Lower leg skin (tissue), 4 donors: ENCODE data around the gene AGPAT2. TPM values are rescaled to one million over a fixed set of nuclear protein-coding genes. Genes with fewer than 3 reads are reported as not detected.

Source experiments
- DNase-seq, 2 donors: peaks; one replicate each; pipeline ENCODE4 v3.0.0-alpha.2; 2019; ENCODE audit warnings: low spot score in 2 of 2
- H3K4me3 ChIP-seq: fragments of 200-600 bp; sonication (generic); 2 replicates; pipeline ENCODE4 v1.5.1; 2017; ENCODE audit warnings: mild to moderate bottlenecking, low read depth; ENCODE audit not compliant: poor library complexity, severe bottlenecking
- CTCF ChIP-seq, 3 donors: fragments of 450-650 bp; IDR thresholded peaks; one replicate each; pipeline ENCODE4 v1.5.1; 2016; ENCODE audit warnings: antibody characterized with exemption in 3 of 3, mild to moderate bottlenecking in 3 of 3, moderate library complexity in 2 of 3
- POLR2A ChIP-seq, 2 donors: fragments of 450-650 bp; IDR thresholded peaks; one replicate each; pipeline ENCODE4 v1.6.1; 2016 to 2017; ENCODE audit warnings: antibody characterized with exemption in 2 of 2, mild to moderate bottlenecking in 1 of 2, moderate library complexity in 1 of 2
- WGBS, 2 donors: methylation state at CpG; one replicate each; pipeline ENCODE4 v1.1.5; 2018; 5-methylcytosine and 5-hydroxymethylcytosine counted together
- intact Hi-C: fragments of 100-400 bp; cut with DNase I; formaldehyde crosslinking; loops from one replicate; pipeline ENCODE4 v1.15.0; 2023; ENCODE audit warnings: low total_unique reads
- total RNA-seq, 4 donors: library from RNA; depleted of rRNA; stranded (reverse); fragments of >200 nt; gene quantifications; one replicate each; pipeline ENCODE4 v1.1.0, GENCODE V29; 2016

AGPAT2 gene
- total RNA-seq, 4 donors from 2014 or later, result 52.4 to 77.7 (median 63.5) TPM

GRCh38 chr9:136726118-136726517 lies 38.9 kb upstream of the AGPAT2 start:
- no peak overlapping the region for H3K4me3 ChIP-seq
- no peak for DNase-seq
- 34 to 58% methylated on average over 12 to 16 of the region's 16 CpGs for WGBS, 2 donors
- TF ChIP-seq POLR2A (IDR thresholded peaks at IDR 0.05), result no peak
- TF ChIP-seq CTCF (IDR thresholded peaks at IDR 0.05), result no peak
- intact Hi-C loops, result no loop called here

GRCh38 chr9:136725612-136726011 lies 38.4 kb upstream of the AGPAT2 start:
- no peak overlapping the region for H3K4me3 ChIP-seq
- 46 to 76% methylated on average over 7 to 10 of the region's 10 CpGs for WGBS, 2 donors
- intact Hi-C loops, result no loop called here
- TF ChIP-seq CTCF (IDR thresholded peaks at IDR 0.05) (no peak), POLR2A (IDR thresholded peaks at IDR 0.05) (no peak)
- DNase-seq, result no peak

GRCh38 chr9:136724772-136725171 lies 37.5 kb upstream of the AGPAT2 start:
- DNase-seq, result no peak
- TF ChIP-seq CTCF (IDR thresholded peaks at IDR 0.05), result no peak
- TF ChIP-seq POLR2A (IDR thresholded peaks at IDR 0.05), result no peak
- intact Hi-C loops, result no loop called here
- WGBS, 2 donors, result 74 to 78% methylated on average over 7 of the region's 7 CpGs
- H3K4me3 ChIP-seq, result no peak overlapping the region

GRCh38 chr9:136723989-136724388 lies 36.7 kb upstream of the AGPAT2 start:
- TF ChIP-seq POLR2A (IDR thresholded peaks at IDR 0.05) (no peak), CTCF (IDR thresholded peaks at IDR 0.05) (no peak)
- 98% methylated on average over 6 to 8 of the region's 8 CpGs for WGBS, 2 donors

GRCh38 chr9:136723362-136723976 lies 36.2 kb upstream of the AGPAT2 start:
- 93 to 94% methylated on average over 23 of the region's 32 CpGs for WGBS, 2 donors
- DNase-seq, result no peak
- intact Hi-C loops, result no loop called here
- H3K4me3 ChIP-seq, result no peak overlapping the region
- TF ChIP-seq CTCF (IDR thresholded peaks at IDR 0.05) (no peak), POLR2A (IDR thresholded peaks at IDR 0.05) (no peak)

More at GRCh38 chr9:136723989-136724388, 36.7 kb upstream of the AGPAT2 start:
- DNase-seq, result no peak
- no peak overlapping the region for H3K4me3 ChIP-seq
- intact Hi-C loops, result no loop called here

GRCh38 chr9:136722969-136723356 lies 35.7 kb upstream of the AGPAT2 start:
- no peak overlapping the region for H3K4me3 ChIP-seq
- no peak for TF ChIP-seq POLR2A (IDR thresholded peaks at IDR 0.05)
- TF ChIP-seq CTCF (IDR thresholded peaks at IDR 0.05), result no peak
- 84 to 95% methylated on average over 9 to 20 of the region's 24 CpGs for WGBS, 2 donors
- no peak for DNase-seq
- intact Hi-C loops, result no loop called here
